Activated CD4-positive, alpha-beta T cell treated with anti-CD3 and anti-CD28 coated beads for 36 hours (primary cell): ENCODE results near the gene MYOM3. TPM values are rescaled to one million over a fixed set of nuclear protein-coding genes. Genes with fewer than 3 reads are reported as not detected.

Source experiments
- ATAC-seq: fragments of 200-7000 bp; cut with Tn5 transposase; one replicate; pipeline ENCODE4 v1.10.0; 2021; ENCODE audit warnings: mild to moderate bottlenecking, moderate library complexity
- CTCF ChIA-PET: fragments of 350-600 bp; sonication (Branson Sonifier 250); formaldehyde crosslinking; loops from one replicate; lab custom pipeline; 2021; ENCODE audit warnings: antibody characterized with exemption; lab: Charles Lee
- POLR2A ChIA-PET: fragments of 350-600 bp; sonication (Branson Sonifier 250); formaldehyde crosslinking; loops from one replicate; lab custom pipeline; 2021; ENCODE audit warnings: antibody characterized with exemption, inconsistent platforms; lab: Charles Lee
- DNase-seq: peaks from one replicate; pipeline ENCODE4 v3.0.0-alpha.2; 2020
- H3K27ac Mint-ChIP-seq: one replicate; pipeline ENCODE4 v1.8.0; 2021; ENCODE audit warnings: mixed read lengths
- H3K27me3 Mint-ChIP-seq: one replicate; pipeline ENCODE4 v1.8.0; 2021; ENCODE audit warnings: mixed read lengths
- H3K36me3 Mint-ChIP-seq: one replicate; pipeline ENCODE4 v1.8.0; 2021; ENCODE audit warnings: low read depth, mixed read lengths
- H3K4me1 Mint-ChIP-seq: one replicate; pipeline ENCODE4 v1.8.0; 2021; ENCODE audit warnings: mixed read lengths
- H3K4me3 Mint-ChIP-seq: one replicate; pipeline ENCODE4 v1.8.0; 2021; ENCODE audit warnings: mild to moderate bottlenecking, moderate library complexity, mixed read lengths
- H3K9me3 Mint-ChIP-seq: one replicate; pipeline ENCODE4 v1.8.0; 2021; ENCODE audit warnings: low read depth, mixed read lengths
- intact Hi-C, 2 experiments: fragments of 100-400 bp; cut with DNase I in 1 of 2; cut with micrococcal nuclease in 1 of 2; formaldehyde crosslinking; loops; one replicate each; pipeline versions ENCODE4 v1.14.2 to v1.15.1; 2022 to 2024; cut with DNase I, micrococcal nuclease
- total RNA-seq, 2 experiments: library from RNA; stranded (reverse); gene quantifications; one replicate each; pipeline ENCODE4 v1.2.3, GENCODE V29; 2021

Gene MYOM3
- total RNA-seq, 2 experiments from 2014 or later: not detected

DNA sequence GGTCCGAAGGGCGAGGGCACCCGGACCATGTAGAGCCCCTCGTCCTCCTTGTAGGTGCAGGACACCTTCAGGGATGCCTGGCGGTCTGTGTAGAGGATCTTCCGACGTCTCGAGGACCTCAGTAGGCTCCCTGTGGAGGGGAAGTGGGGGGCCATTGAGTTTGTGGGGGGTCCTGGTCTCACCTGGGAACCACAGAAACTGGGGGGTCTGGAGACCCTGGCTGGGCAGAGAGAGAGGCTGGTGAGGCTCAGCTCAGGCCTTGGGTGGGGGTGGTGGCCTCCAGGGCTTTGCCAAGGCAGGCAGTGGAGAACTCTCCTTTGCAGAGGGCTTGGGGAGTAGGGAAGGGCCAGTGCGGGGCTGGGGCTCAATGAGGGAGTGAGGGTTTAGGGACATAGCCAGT, 19.0 kb downstream of the MYOM3 start:
- ChIA-PET POLR2A (interaction anchor here (0.6 kb wide), 1 partner anchor 1962 kb away, joined by 3 read pairs; no protein-coding TSS in a partner anchor), CTCF (no interaction called here)
- intact Hi-C loops: no loop called here
- no peak overlapping the region for H3K4me3 Mint-ChIP-seq
- no peak for DNase-seq
- no peak overlapping the region for H3K27ac Mint-ChIP-seq
- no peaks in the 10 kb centered on the region for H3K9me3 Mint-ChIP-seq
- H3K4me1 Mint-ChIP-seq: no peaks in the 10 kb centered on the region
- ATAC-seq: no peak
- H3K36me3 Mint-ChIP-seq: no peaks in the 10 kb centered on the region
- H3K27me3 Mint-ChIP-seq: peaks cover 5% of the 10 kb centered on the region

DNA sequence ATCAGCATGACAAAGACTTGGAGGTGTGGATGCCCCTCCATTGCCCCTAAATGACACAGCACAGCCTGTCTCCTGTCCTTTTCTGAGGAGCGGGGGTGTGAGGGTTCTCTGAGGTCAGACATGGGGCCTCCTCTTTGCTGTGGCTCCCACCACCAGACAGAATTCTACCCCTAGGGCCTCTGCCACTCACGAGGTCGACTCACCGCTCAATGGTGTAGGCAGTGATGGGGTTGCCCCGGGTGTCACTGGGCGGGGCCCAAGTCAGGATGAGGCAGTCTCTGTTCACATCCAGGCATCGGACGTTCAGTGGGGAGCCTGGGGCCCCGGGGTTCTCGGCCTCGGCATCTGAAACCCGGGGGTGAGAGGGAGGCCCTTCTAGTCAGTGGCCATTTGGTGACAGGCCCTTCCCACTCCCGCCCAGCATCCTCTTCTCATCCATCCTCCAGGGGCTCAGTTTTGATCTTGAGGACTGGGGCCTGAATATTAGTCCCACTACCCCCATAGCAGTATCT, 19.9 kb downstream of the MYOM3 start:
- no peak overlapping the region for H3K4me3 Mint-ChIP-seq
- CTCF ChIA-PET: no interaction called here
- no peak overlapping the region for H3K27ac Mint-ChIP-seq
- peak; percentile 68 for ATAC-seq
- POLR2A ChIA-PET: interaction anchor here (0.6 kb wide), 1 partner anchor 12 kb away, joined by 4 read pairs; no protein-coding TSS in a partner anchor
- peak; percentile 46 for DNase-seq
- H3K9me3 Mint-ChIP-seq: no peaks in the 10 kb centered on the region
- intact Hi-C loops: no loop called here
- no peaks in the 10 kb centered on the region for H3K4me1 Mint-ChIP-seq
- H3K27me3 Mint-ChIP-seq: peaks cover 5% of the 10 kb centered on the region
- no peaks in the 10 kb centered on the region for H3K36me3 Mint-ChIP-seq

DNA sequence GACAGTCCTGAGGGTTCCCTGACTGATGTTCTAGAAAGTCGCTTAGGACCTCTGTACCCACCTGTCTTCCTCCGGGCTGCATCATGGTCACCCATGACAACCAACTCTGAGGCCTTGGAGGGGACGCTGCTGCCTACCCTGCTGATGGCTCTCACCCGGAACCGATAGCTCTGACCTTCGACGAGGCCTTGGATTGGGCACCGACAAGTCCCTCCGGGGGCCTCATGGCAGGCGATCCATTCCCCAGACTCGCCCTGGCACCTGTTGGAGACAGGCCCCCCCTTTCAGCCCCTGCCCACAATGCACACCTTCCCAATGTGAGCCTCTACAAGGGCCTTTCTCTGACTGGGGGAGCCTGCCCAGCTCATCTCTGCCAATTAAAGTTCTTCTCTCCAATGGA, 21.2 kb downstream of the MYOM3 start:
- H3K4me3 Mint-ChIP-seq: no peak overlapping the region
- no peaks in the 10 kb centered on the region for H3K27me3 Mint-ChIP-seq
- intact Hi-C loops: no loop called here
- H3K36me3 Mint-ChIP-seq: no peaks in the 10 kb centered on the region
- ChIA-PET POLR2A (no interaction called here), CTCF (interaction anchor here (0.7 kb wide), 1 partner anchor 794 kb away, joined by 3 read pairs; no protein-coding TSS in a partner anchor)
- no peak overlapping the region for H3K27ac Mint-ChIP-seq
- H3K9me3 Mint-ChIP-seq: no peaks in the 10 kb centered on the region
- no peaks in the 10 kb centered on the region for H3K4me1 Mint-ChIP-seq
- ATAC-seq (no peak), DNase-seq (no peak)

DNA sequence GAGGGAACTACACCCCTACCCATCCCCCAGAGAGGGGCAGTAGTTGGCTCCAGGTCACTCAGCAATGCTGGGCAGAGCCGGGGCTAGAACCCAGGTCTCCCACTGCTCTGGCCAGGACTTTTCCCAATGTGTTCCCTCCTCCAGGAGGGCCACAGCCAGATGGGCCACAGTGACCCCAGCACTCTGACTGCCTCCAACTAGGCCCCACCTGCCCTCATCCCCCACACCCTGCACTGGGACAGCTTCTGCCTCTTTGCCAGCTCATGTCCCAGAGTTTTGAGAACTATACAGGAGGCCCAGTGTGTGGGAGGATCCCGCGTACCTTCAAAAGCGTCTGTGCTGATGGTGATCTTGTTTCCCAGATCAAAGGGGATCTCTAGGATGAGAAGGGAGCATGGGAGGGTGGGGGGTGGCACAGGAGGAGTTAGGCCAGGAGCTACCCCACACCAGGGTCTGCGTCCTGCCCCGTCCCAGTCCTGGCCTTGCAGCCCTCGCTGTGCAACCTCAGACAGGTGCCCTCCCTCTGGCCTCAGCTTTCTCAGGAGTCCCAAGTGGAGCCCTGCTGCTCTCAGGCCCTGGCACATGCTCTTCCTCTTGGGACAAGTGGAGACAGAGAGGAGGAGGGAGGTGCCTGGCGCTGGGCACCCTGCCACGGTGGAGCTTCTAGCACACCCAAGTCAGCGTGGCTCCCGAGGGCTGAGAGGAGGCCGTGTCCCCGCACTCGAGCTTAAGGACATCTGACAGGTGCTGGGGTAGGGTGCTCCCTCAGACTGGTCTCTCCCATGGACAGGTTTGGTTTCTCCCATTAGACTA, 22.0 kb downstream of the MYOM3 start:
- ChIA-PET POLR2A (no interaction called here), CTCF (interaction anchor here (0.7 kb wide), 1 partner anchor 795 kb away, joined by 3 read pairs; no protein-coding TSS in a partner anchor)
- H3K4me1 Mint-ChIP-seq: no peaks in the 10 kb centered on the region
- peaks cover 3% of the 10 kb centered on the region for H3K27me3 Mint-ChIP-seq
- H3K27ac Mint-ChIP-seq: no peak overlapping the region
- DNase-seq: no peak
- no peak overlapping the region for H3K4me3 Mint-ChIP-seq
- H3K36me3 Mint-ChIP-seq: no peaks in the 10 kb centered on the region
- no peak for ATAC-seq
- no peaks in the 10 kb centered on the region for H3K9me3 Mint-ChIP-seq
- intact Hi-C loops: no loop called here

DNA sequence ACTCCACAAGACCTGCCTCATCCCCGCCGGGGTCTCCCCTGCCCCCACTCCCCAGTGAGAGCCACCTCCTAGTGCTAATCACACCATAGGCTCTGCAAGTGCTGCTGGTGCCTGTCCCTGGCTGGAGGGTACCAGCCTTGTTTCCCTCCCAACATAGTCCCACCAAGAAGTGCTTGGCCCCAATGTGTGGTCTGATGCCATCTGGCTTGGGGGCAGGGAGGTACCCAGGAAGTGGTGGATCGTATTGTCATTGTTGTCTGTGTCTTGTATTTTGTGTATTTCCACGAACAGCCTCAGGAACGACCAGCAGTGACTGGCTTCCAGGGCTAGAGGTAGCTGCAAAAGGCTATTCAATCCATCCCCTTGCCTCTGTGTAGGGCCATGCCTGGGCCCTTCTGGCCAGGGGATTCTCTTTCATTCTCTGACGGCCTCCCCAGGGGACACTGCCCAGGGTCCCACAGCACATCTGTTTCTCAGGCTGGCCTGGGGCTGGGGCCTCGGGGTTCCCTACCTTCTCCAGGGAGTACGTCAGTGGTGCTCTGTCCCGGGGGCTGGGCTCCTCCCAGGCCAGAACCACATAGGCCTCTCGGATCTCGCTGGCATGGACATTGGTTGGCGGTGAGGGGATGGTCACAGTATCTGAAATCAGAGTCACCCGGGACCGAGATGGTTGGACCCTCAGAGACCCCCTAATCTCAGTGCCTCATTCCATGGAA, 22.8 kb downstream of the MYOM3 start:
- Mint-ChIP-seq H3K36me3 (no peaks in the 10 kb centered on the region), H3K27ac (no peak overlapping the region), H3K4me3 (no peak overlapping the region), H3K9me3 (no peaks in the 10 kb centered on the region), H3K4me1 (no peaks in the 10 kb centered on the region), H3K27me3 (peaks cover 4% of the 10 kb centered on the region)
- no peak for DNase-seq
- CTCF ChIA-PET: no interaction called here
- intact Hi-C loops: no loop called here
- no peak for ATAC-seq
- POLR2A ChIA-PET: no interaction called here

DNA sequence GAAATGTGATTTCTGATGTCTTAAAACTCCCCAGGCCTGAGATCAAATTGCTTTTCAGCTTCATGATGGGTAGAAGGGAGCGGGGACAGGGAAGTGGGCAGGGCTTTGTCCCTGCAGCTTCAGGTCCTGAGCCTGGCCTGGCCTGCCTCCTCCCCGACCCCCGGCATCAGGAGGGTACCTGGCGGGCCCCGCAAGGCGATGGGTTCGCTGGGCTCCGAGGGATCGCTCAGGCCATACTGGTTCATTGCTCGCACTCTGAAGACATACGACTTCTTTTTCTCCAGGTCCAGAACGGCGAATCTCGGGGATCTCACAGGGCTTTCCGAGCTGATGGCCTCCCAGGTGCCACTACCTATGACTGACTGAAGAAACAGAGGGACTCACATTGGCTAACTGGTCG, 25.5 kb downstream of the MYOM3 start:
- ATAC-seq (no peak), DNase-seq (no peak)
- Mint-ChIP-seq H3K27me3 (peaks cover 4% of the 10 kb centered on the region), H3K36me3 (no peaks in the 10 kb centered on the region), H3K27ac (no peak overlapping the region), H3K4me1 (no peaks in the 10 kb centered on the region), H3K4me3 (no peak overlapping the region), H3K9me3 (no peaks in the 10 kb centered on the region)
- ChIA-PET CTCF (no interaction called here), POLR2A (no interaction called here)
- intact Hi-C loops: no loop called here

DNA sequence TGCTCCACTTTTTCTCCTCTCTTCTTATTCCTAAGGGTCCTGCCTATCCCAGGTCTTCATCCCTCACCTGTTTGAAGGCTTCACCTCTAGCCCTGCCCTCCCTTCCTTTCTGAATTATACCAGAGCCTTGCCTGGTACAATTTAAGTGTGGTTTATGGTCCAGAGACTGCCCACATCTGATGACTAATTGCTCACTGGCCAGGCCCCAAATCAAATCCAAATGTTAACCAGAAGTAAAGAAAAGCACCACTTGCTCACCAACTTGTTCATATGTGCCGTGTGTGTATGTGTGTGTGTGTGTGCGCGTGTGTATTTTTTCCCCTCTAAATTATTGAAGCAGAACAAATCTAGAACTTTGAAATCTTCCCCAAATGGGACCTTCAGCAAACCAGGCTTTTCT, 26.4 kb downstream of the MYOM3 start:
- Mint-ChIP-seq H3K9me3 (no peaks in the 10 kb centered on the region), H3K36me3 (no peaks in the 10 kb centered on the region), H3K27me3 (peaks cover 4% of the 10 kb centered on the region), H3K27ac (no peak overlapping the region), H3K4me3 (no peak overlapping the region), H3K4me1 (no peaks in the 10 kb centered on the region)
- intact Hi-C loops: no loop called here
- POLR2A ChIA-PET: no interaction called here
- CTCF ChIA-PET: interaction anchor here (0.6 kb wide), 1 partner anchor 1130 kb away, joined by 4 read pairs; no protein-coding TSS in a partner anchor
- no peak for ATAC-seq
- DNase-seq: no peak

DNA sequence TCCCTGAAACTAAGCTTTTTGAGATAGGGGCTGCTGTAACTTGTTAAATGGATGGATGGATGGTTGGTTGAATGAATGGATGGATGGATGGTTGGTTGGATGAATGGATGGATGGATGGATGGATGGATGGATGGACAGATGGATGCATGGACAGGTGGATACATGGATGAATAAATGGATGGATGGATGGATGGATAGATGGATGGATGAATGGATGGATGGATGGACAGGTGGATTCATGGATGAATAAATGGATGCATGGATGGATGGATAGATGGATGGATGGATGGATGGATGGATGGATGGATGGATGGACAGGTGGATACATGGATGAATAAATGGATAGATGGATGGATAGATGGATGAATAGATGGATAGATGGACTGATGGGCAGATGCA, 26.9 kb downstream of the MYOM3 start:
- no peak for ATAC-seq
- POLR2A ChIA-PET: no interaction called here

DNA sequence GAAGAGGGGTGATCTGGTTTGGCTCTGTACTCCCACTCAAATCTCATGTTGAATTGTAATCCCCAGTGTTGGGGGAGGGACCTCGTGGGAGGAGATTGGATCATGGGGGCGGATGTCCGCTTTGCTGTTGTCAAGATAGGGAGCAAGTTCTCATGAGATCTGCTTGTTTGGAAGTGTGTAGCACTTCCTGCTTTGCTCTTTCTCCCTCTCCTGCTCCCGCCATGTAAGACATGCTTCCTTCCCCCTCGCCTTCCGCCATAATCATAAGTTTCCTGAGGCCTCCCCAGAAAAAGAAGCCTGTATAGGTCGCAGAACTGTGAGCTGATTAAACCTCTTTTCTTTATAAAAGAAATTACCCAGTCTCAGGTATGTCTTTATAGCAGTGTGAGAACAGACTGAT, 27.9 kb downstream of the MYOM3 start:
- Mint-ChIP-seq H3K4me3 (no peak overlapping the region), H3K27me3 (peaks cover 4% of the 10 kb centered on the region), H3K9me3 (no peaks in the 10 kb centered on the region), H3K27ac (no peak overlapping the region), H3K4me1 (no peaks in the 10 kb centered on the region), H3K36me3 (no peaks in the 10 kb centered on the region)
- POLR2A ChIA-PET: interaction anchor here (0.5 kb wide), 1 partner anchor 65 kb away, joined by 7 read pairs; no protein-coding TSS in a partner anchor
- ATAC-seq (no peak), DNase-seq (no peak)
- intact Hi-C loops: no loop called here
- CTCF ChIA-PET: interaction anchor here (0.6 to 1.1 kb wide), 3 partner anchors 66 to 307 kb away, joined by 3 to 4 read pairs (median 3); no protein-coding TSS in a partner anchor

More for the DNA sequence above, 26.9 kb downstream of the MYOM3 start:
- H3K27me3 Mint-ChIP-seq: peaks cover 4% of the 10 kb centered on the region
- no peaks in the 10 kb centered on the region for H3K36me3 Mint-ChIP-seq
- CTCF ChIA-PET: interaction anchor here (0.6 to 1.1 kb wide), 4 partner anchors 13 to 1131 kb away, joined by 3 to 4 read pairs (median 3); no protein-coding TSS in a partner anchor
- no peak for DNase-seq
- no peaks in the 10 kb centered on the region for H3K9me3 Mint-ChIP-seq
- no peak overlapping the region for H3K27ac Mint-ChIP-seq
- intact Hi-C loops: no loop called here
- no peaks in the 10 kb centered on the region for H3K4me1 Mint-ChIP-seq
- H3K4me3 Mint-ChIP-seq: no peak overlapping the region

DNA sequence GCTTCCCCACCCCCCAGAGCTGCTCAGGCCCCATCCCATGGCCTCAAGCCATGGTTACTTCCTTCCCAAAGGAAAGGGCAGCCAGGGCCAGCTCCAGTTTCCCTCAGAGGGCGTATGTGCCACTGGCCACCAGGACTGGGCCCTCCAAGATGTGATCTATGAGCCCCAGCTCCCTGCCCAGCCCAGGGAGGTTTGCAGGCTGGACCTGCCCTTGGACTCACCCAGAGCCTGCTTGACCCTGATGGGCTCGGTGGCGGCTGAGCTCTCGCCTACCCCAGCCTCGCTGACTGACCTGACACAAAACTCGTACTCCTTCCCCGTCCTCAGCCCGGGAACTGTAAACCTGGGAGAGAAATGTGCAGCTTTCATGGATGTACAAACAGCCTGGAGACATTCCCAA, 29.6 kb downstream of the MYOM3 start:
- Mint-ChIP-seq H3K36me3 (no peaks in the 10 kb centered on the region), H3K4me1 (no peaks in the 10 kb centered on the region), H3K9me3 (no peaks in the 10 kb centered on the region), H3K4me3 (no peak overlapping the region), H3K27ac (no peak overlapping the region), H3K27me3 (peaks cover 4% of the 10 kb centered on the region)
- intact Hi-C loops: no loop called here
- ChIA-PET POLR2A (no interaction called here), CTCF (interaction anchor here (0.8 to 1.2 kb wide), 2 partner anchors 11 to 12 kb away, joined by 3 to 4 read pairs; no protein-coding TSS in a partner anchor)
- no peak for ATAC-seq
- DNase-seq: no peak

DNA sequence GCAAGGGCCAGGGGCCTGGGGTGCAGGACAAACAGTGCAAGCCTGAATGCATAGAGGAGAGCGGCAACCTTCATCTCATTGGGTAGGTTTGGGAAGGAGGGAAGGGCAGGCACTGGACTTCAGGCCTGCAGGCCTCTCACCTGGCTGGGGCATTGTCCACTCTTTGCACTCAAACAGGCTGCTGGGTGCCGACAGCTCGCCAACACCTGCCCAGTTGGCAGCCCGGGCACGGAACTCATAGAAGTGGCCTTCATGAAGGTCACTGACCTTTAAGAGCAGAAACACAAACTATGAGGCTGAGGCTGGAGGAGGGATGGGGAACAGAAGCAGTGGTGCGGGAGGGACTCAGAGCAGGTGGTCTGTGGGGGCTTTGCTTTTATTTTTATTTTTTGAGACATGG, 30.7 kb downstream of the MYOM3 start:
- Mint-ChIP-seq H3K36me3 (no peaks in the 10 kb centered on the region), H3K27ac (no peak overlapping the region), H3K27me3 (peaks cover 4% of the 10 kb centered on the region), H3K4me3 (no peak overlapping the region), H3K9me3 (no peaks in the 10 kb centered on the region), H3K4me1 (no peaks in the 10 kb centered on the region)
- intact Hi-C loops: no loop called here
- ATAC-seq: no peak
- DNase-seq: no peak
- ChIA-PET POLR2A (no interaction called here), CTCF (interaction anchor here (1.0 kb wide), 1 partner anchor 20 kb away, joined by 3 read pairs; no protein-coding TSS in a partner anchor)
